ENCODE data around the gene RXRA. TPM values are rescaled to one million over a fixed set of nuclear protein-coding genes. Genes with fewer than 3 reads are reported as not detected.

RXRA gene
- total and polyA plus RNA-seq, 2 of the 13 experiments (the other 11 are each of a cell fraction or from before 2014, with no cell fraction given), result 18.9 to 29.2 TPM

DNA sequence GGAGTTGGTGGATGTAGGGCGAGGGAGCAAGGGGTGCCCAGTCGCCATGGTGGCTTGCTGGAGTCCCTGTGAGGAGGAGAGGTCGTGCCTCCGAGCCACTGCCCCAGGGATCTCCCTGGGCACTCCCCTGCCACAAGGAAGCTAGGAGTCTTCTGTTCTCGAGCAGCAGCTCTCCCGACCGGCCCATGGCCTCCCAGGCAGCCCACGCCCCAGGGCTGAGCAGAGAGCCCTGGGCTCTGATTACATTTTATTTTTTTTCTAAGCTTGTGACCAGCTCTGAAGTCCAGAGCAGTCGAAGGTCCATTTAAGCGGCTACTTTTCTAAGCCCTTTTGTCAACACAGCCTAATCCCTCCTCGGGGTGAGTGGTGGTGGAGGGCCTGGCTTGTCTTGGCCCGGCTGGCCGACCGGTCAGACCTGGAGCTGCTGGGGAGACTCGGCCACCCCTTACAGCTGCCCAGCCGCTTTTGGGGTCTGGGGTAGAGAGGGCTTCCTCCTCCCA lies 2.1 kb downstream of the RXRA start (continued):
- TF ChIP-seq SETDB1 (CRISPR knock-in tag; IDR thresholded peaks at IDR 0.05; ENCODE audit: borderline replicate concordance) (no peak), NCOA2 (CRISPR knock-in tag; IDR thresholded peaks at IDR 0.05) (peak; percentile 70), GZF1 (CRISPR knock-in tag; IDR thresholded peaks at IDR 0.05) (0 out of 2 replicates have a peak, but pooled peaks have one; percentile 23), ZMYM2 (CRISPR knock-in tag; IDR thresholded peaks at IDR 0.05) (no peak), PRMT3 (CRISPR knock-in tag; IDR thresholded peaks at IDR 0.05; ENCODE audit: borderline replicate concordance, low read depth) (no peak), GTF3A (CRISPR knock-in tag; conservative IDR thresholded peaks at IDR 0.05) (no peak; the same call in none of the 2 replicates), ARID2 (CRISPR knock-in tag; IDR thresholded peaks at IDR 0.05; ENCODE audit: borderline replicate concordance) (peak; percentile 6; the same call in 1 of the 2 replicates), IRF1 (CRISPR knock-in tag; IDR thresholded peaks at IDR 0.05; ENCODE audit: low read depth) (no peak), ZNF296 (CRISPR knock-in tag; conservative IDR thresholded peaks at IDR 0.05) (peak; percentile 61; the same call in 1 of the 2 replicates), ZNF576 (CRISPR knock-in tag; IDR thresholded peaks at IDR 0.05) (no peak; the same call in 1 of the 2 replicates), ZNF460 (CRISPR knock-in tag; IDR thresholded peaks at IDR 0.05; ENCODE audit: borderline replicate concordance) (no peak), FOXC1 (CRISPR knock-in tag; IDR thresholded peaks at IDR 0.05; ENCODE audit: borderline replicate concordance) (no peak), CCAR2 (optimal IDR thresholded peaks at IDR 0.05; ENCODE audit: low read depth, low read length) (no peak), BHLHE40 (IDR thresholded peaks at IDR 0.05; ENCODE audit: low read length) (no peak), ZEB1 (IDR thresholded peaks at IDR 0.05; ENCODE audit: insufficient replicate concordance, low read depth) (no peak), ZNF704 (CRISPR knock-in tag; IDR thresholded peaks at IDR 0.05; ENCODE audit: borderline replicate concordance) (no peak), ZNF687 (CRISPR knock-in tag; IDR thresholded peaks at IDR 0.05) (no peak), ZNF768 (CRISPR knock-in tag; IDR thresholded peaks at IDR 0.05) (no peak)
- TF ChIP-seq, protein P1, sequence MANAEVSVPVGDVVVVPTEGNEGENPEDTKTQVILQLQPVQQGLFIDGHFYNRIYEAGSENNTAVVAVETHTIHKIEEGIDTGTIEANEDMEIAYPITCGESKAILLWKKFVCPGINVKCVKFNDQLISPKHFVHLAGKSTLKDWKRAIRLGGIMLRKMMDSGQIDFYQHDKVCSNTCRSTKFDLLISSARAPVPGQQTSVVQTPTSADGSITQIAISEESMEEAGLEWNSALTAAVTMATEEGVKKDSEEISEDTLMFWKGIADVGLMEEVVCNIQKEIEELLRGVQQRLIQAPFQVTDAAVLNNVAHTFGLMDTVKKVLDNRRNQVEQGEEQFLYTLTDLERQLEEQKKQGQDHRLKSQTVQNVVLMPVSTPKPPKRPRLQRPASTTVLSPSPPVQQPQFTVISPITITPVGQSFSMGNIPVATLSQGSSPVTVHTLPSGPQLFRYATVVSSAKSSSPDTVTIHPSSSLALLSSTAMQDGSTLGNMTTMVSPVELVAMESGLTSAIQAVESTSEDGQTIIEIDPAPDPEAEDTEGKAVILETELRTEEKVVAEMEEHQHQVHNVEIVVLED (CRISPR knock-in tag; IDR thresholded peaks at IDR 0.05; ENCODE audit: borderline replicate concordance), result no peak
- TF ChIP-seq, protein P2, sequence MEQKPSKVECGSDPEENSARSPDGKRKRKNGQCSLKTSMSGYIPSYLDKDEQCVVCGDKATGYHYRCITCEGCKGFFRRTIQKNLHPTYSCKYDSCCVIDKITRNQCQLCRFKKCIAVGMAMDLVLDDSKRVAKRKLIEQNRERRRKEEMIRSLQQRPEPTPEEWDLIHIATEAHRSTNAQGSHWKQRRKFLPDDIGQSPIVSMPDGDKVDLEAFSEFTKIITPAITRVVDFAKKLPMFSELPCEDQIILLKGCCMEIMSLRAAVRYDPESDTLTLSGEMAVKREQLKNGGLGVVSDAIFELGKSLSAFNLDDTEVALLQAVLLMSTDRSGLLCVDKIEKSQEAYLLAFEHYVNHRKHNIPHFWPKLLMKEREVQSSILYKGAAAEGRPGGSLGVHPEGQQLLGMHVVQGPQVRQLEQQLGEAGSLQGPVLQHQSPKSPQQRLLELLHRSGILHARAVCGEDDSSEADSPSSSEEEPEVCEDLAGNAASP (CRISPR knock-in tag; IDR thresholded peaks at IDR 0.05; ENCODE audit: borderline replicate concordance), result no peak
